Occipital lobe (tissue), 2 donors: ENCODE results near the gene TMEM184A. TPM values are rescaled to one million over a fixed set of nuclear protein-coding genes. Genes with fewer than 3 reads are reported as not detected.
A peak's percentile ranks its signal among the peaks of the same experiment; 100 is the strongest.

Experiments used
- DNase-seq: peaks from one replicate; lab custom pipeline; 2025; lab: John Stamatoyannopoulos, UW
- total RNA-seq: library from RNA; depleted of rRNA; stranded (reverse); fragments of >200 nt; gene quantifications from one replicate; pipeline ENCODE4 v1.2.3, GENCODE V29; 2014

The TMEM184A gene
- total RNA-seq, 1 donor from 2014 or later, result not detected

DNA sequence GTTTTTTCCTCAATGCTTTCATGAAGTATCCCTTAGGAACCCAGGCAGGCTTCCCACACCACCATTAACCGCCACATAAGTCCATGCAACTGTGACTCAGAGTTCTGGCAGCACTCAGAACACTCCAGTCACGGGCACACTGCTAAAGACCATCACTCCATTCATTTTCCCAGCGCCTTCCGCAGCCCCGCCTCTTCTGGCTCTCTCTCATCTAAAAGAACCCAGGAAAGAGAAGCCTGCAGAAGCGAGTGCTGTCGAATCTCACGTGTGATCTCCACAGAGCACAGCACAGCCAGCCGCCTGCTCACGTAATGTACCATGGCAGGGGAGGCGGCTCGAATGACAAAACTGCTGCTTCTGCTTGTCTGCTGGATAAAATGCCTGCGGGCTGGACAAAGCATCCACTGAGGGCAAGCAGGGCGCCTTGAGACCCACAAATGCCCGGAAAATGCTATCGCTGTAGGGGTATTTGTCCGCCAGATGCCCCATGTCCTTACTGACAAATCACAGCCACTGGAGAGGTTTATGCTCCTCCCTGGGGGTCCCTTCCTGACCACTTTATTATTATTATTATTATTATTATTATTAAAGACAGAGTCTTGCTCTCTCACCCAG is 12.0 kb upstream of the TMEM184A start:
- DNase-seq, result peak; percentile 59

DNA sequence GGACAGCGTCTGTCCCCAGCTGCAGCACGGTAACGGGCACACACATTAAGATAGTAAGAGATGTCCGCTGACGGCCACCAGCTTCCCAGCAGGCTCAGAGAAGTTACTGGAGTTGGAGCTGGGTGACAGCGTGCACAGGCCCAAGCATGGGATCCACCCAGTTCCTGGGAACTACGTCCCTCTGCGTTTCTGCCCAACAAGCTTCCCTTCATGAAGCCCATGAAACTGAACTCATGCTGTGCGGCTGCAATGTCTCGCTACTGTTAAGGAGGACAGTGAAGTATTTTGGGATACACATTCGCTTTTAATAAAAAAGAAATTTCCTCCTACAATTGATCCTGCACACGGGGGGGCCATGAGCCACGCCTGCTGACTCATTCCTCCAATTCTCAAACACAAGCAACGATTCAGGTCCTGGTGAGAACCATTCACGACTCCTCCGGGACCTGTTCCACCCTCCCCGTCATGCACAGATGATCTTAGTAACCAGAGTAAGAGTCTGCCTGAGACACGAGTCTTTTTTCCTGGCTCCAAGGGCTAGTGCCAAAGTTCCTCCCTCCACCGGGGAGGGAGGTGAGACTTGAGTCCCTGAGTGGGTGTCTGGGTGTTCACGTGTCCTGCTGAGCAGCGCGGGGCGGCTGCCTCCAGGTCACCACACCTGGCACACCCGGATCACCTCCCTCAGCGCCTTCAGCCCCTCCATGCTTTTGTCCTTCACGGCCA is 11.2 kb upstream of the TMEM184A start:
- DNase-seq, result no peak

DNA sequence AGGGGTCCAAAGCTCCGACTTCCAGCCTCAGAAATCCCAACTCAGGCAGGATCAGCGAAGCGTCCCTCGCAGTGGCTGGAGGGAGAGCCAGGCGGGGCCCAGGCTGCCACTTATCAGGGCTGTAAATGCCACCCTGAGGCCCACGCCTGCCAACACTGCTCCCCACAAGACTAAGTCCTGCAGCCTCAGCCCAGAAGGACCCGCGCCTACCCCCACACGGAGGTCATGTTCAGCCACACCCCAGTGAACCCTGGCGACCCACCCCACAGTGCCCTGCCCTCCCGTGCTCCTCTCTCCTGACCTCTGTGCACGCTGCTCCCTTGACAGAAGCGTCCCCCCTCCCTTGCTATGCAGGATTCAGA is 10.7 kb upstream of the TMEM184A start:
- DNase-seq, result no peak

DNA sequence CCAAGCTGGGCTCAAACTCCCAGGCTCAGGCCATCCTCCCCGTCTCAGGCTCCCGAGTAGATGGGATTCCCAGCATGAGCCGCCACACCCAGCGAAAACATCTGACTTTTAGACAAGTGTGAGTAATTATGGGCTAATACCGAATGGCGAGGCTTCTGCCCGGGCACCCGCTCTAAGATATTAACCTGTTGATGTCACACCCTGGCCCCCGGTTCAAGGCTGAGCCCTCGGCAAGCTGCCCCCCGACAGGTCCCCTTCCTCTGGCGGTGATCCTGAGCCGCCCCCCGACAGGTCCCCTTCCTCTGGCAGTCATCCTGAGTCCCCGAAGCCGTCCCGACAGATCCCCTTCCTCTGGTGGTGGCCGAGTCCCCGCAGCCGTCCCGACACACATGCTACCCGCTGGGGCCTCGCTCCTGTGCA is 8.6 kb upstream of the TMEM184A start:
- DNase-seq, result no peak

DNA sequence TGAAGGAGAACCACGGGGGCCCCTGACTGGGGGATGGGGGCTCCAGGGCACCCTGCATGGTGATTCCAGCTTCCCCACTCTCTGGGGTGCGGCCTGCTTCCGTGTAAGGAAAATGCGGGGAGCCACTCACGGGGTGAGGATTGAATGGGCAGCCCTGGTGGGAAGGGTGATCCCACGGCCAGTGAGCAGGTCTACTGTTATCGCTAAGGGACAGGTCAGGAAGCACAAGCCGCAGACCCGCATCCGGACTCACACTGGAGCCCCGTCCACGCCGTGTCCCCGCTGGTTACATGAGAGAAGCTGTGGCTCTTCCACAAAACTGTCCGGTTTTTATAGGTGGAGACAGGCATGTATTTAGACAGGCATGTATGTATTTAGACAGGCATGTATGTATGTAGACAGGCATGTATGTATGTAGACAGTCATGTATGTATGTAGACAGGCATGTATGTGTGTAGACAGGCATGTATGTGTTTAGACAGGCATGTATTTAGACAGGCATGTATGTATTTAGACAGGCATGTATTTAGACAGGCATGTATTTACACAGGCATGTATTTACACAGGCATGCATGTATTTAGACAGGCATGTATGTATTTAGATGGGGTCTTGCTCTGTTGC is 8.1 kb upstream of the TMEM184A start:
- no peak for DNase-seq

DNA sequence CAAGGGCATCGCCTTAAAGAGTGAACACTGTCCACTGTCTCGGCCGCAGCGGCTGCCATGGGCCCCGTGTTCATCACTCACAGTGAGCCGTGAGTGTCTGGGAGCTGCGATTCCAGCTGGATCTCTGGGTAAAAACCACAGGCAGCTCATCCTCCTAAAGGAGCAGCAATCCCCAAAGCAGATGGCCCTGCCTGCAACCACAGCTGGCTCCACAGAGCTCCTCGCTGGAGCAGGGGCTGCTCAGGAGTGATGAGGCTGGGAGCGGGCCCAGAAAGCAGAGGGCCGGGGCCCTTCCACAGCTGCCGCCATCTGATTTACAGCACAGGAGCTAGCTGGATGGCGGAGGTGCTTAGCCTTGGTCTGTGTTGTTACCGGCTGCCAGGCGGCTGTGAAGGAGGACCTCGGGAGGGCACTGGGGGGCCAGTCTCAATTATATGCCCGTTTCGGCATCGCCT is 6.6 kb upstream of the TMEM184A start:
- DNase-seq, result no peak

DNA sequence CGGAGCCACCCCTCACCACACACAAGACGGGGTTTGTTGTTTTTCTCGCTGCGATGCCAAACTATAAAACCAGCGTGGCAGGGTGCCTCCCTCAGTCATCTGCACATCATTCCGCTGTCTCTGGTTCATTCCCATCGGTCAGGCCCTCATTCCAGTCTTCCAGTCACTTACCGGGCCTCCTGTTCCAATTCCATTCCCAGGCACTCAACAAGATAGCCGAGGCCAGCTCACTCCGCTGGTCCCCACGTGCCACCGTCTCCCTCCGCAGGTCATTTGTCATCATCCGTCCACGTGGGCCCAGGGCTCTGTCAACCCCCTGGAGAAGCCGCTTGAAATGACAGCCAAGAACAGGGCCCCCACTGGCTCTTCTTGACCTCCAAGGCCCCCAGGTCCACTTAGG is 6.1 kb upstream of the TMEM184A start:
- DNase-seq, result no peak

DNA sequence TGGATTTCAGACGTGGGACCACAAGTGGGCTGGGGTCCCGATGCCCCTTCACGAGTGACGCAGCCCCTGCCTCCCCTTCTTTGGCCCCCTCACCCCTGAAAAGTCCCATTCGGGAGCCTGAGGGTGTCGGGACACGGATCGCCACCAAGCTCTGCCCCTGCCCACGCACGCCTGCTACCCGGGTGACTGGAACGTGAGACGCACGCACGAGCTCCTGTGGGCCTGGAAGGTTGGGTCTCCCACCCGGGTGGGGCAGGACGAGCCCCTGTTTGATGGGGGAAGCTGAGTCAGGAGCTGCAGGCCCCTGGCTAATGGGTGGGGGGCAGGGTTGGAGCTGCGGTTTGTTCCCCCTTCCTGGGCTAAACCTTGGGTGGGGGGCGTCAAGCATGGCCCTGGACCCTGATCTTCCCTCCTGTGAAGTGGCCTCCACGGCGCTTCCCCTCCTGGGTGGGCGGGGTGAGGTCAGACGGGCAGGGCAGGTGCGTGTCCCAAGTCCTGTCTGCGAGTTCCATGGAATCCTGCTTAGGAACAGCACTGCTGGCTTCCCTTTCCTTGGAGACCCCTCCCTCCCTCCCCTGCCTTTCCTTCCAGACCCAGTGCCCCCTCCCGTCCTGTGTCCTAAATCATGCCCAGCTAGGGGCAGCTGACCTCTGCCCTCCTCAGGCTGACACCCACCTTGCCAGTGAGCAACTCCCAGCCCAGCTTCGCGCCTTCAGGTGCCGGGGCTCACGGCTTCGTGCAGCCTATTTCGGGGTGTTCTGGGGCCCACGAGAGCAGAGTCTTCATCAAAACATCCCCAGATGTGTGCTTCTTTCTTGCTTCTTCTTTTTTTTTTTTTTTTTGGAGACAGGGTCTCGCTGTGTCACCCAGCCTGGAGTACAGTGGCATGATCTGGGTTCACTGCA is 5.3 kb upstream of the TMEM184A start:
- DNase-seq, result no peak

DNA sequence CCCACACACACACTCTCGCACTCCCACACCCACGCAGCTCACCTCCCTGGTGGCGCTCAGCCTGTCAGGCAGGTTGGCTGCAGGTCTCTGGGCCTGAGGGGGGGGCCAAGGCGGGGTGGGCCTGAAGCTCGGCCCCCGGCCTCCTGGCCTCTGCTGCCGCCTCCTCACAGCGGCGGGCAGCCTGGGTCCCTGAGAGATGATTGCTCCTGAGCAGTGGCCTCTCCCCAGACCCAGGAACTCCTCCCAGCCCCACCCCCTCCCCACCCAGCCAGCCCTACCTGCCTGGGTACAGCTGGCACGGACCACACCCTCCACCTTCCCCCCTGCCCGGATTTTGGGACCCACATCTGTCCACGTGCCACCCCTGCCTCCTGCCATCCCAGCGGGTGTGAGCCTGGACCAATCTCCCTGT is 4.6 kb upstream of the TMEM184A start:
- DNase-seq, result no peak

DNA sequence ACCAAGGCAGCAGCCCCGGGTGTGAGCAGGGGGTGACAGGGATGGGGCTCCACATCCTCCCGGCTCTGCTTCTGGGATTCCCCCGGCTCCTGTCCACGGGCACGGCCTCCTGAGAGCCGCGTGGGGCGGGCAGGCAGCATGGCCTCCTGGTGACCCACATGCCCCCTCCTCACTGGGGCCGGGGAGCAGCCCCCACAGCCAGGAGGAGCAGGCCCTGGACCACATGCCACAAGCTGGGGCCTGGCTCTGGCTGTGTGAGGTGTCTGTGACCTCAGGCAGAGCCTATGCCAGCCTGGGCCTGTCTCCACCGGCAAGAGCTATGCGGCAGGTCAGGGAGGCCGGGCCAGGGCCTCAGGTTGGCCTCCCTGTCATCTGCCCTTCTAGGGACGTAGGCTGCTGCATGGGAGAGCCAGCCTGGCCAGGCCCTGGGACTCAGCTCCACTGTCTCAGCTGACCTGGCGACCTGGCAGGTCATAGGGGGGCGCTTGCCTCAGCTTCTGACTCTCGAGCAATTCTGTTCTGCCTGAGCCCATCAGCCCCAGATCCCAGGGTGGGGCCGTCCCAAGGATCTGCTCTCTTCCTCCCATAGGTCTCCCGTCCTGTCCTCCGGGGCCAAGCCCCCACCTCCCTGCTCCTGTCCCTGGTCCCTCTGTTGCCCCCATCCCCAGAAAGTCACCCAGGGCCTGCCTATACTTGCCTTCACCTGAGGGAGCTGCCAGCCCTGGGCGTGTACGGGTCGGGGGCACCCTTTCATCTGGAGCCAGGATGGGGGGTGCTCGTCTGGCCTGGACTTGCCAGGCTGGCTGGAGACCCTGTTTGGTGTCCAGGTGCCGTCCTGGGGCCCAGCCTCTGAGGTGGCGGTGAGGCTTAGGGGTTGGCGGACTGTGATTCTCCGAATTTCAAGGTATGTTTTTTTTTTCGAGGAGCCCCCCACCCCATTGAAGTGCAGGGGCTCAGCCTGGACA is 3.9 kb upstream of the TMEM184A start:
- no peak for DNase-seq

DNA sequence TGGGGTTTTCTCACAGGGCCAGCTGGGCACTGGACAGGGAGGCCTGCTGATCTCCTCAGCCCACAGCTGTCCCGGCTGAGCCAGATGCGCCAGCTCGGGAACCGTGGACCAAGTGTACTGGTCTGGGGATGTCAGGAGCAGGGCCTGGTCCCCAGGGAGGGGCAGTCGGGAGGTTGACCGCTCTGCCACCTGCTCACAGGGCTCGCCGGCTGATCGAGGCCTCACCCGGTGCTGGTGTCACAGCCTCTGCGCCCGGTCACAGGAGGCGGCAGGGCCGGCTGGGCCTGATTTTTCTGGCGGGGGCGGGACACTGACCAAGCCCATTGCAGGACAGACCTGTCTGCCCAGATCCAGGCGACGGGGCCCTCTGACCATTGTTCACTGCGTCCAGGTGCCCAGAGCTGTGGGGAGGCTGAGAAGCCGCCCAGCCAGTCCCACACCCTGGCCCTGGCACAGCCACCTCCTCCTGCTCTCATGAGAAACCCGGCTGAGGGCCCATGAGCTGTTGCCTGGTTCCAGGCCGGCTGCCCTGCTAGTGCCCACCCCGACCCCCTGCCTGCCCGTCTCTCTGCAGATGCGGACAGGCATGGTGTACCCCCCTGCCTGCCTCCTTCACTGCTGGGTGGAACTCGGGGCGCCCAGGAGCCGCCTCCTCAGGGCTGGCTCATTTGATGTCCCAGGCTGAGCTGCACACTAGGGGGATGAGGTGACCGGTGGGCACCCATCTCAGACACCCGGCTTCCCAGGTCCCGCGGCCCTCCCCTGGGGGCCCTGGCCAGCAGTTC is 3.0 kb upstream of the TMEM184A start:
- no peak for DNase-seq

DNA sequence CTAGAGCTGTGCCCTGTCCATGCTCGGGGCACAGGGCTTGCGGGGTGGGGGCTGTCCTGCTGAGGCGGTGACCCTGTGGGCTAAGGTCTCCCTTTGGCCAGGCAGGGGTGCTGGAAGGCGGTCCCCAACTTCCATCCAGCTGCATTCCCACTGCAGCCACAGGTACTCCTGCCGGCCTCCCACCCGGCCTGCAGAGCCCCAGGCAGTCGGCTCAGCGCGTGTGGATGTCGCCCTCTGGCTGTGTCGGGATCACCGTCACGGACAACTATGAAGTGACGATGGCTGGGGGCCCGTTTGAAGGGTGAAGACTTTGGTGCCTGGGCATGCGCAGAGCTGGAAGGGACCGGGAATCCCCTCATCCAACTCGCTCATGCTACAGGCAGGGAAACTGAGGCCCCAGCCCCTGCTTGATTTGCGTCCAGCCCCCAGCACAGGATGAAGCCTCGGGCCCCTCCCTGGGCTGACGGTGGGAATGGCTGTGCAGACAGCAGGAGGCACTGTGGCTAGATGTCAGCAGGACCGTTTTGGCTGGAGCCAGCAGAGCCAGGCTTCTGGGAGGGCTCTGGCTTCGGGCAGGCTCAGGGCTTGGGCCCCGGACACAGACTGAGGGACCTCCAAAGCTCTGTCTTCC is 2.3 kb upstream of the TMEM184A start:
- DNase-seq, result no peak

DNA sequence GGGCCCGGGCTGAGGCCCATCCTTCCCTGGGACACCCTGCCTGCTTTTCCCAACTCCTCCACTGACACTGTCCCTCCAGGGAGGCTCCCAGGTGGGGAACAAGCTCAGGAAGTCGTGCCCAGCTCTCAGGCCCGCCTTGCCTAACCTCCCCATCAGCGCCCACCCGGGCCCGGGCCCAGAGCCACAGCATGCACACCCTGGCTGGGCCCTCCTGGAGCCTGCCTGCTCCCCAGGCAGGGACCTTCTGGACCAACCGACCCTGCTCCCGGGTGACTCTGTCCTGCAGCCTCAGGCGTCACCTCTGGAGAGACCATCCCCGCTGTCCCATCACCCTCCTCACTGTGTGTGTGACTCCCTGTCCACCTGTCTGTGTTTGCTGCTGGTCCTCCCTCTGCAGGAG is 1.8 kb upstream of the TMEM184A start:
- DNase-seq, result no peak

DNA sequence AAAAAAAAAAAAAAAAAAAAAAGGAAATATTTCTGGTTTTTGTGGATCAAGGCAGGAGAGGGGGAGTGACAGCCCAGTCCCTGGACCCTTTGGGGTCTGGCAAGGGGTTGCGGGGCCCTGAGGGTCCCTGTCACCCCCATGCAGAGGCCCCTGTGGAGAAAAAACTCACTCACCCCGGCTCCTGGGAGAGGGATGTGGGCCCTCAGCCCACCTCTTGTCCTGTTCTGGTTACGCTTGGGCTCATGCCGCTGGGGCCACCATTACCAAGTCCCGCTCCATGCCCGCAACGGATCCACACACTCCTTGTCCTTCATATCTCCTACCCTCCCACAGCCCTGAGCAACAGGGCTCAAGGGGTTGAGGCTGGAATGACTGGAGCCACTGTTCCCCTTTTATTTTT is 1.0 kb upstream of the TMEM184A start:
- no peak for DNase-seq

DNA sequence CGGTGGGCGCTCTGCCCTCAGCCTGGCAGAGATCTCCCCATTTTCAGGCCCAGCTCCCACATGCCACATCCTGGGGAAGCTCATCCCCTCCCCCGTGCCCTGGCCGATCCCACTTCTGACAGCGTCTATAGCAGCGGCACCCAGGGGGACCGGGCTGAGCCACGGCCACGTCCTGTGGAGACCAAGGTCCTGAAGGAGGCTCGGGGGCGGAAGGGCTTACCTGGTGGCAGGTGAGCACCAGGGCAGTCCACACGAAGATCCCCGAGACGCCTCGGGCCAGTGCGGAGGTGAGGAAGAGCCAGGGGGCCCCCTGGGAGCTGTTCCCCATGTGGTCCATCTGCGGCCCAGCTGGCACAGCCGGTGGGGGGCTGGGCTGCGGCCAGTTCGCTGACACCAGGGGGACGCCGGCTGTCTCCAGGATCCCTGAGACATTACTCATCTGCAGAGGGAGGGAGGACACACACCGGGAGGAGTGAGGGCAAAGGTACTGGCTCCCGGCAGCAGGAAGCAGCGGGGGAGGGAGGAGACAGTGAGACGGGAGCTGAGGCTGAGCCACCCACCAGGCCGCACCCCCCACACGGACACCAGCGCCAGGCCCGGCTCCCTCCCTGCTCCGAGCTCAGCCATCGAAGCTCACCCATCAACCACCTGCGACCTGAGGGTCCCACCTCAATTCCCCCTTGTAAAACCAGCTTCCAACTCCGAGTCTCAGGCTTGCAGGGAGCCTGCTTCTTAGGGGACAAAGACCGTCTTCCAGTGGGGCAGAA is 776 bp downstream of the TMEM184A start:
- no peak for DNase-seq

DNA sequence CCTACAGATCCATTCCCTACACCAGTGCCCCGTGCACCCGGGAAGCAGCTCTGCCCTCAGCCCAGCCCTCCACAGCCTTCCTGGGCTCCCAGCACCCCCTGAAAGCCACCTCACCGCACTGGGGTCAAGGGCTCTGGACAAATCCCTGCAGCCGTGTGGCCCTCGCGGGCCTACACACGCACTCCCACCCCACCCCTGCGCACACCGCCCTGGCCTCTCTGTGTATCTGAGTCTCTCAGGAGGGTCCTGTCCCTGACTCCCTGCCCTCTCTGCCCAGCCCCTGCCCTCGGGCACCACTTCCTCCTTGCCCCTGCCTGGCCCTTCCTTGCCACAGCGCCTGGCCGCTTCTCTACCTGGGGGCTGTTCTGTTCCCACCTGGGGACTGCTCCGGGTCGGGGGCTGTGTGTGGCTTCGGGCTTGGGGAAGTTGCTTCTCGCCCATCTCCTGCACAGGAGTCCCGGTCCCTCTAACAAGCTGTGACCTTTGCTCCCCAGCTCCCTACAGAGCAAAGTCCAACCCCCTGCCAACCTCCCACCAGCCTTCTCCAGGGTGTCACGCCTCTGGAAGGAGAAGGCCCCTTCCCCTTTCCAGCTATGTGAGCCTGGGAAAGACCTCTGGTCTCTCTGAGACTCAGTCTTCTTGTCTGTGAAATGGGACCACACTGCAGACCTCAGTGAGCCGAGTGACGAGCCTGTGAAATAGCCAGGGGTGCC is 1.5 kb downstream of the TMEM184A start:
- no peak for DNase-seq

DNA sequence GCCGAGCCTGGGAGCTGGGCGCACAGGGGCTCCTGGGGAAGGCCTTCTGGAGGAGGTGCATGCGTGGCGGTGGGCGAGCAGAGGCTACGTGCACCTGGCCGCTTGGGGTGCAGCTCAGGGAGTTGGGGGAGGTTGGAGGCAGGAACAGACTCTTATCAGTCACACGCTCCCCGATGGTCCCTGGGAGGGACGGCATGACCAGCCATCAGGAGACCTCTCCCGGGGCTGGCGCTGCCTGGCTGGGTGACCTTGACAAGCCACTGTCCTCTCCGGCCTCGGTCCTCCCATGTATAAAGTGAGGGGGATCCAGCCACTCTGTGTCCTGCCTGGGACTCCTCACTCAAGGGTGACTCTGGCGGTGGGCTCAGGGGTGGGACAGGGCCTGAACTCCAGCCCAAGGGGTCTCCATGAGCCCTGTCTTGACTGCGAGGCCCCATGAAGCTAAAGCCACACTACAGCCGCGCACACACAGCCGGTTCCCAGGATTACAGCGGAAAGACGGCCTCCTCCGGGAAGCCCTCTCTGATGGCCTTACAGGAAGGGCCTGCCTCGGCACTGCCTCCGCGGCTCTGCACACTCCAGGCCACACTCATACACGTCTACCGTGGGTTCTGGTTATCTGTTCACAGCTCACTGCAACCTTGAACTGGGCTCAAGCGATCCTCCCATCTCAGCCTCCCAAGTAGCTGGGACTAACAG is 2.3 kb downstream of the TMEM184A start:
- DNase-seq, result no peak
